ENCODE data around the gene SLC30A2. TPM values are rescaled to one million over a fixed set of nuclear protein-coding genes. Genes with fewer than 3 reads are reported as not detected.
A peak's percentile ranks its signal among the peaks of the same experiment; 100 is the strongest.

Gene SLC30A2
- total and polyA plus RNA-seq, 9 of the 15 experiments (the other 6 are each of a cell fraction or from before 2014, with no cell fraction given), result 0.01 to 0.18 (median 0.06) TPM; not detected in 3

DNA sequence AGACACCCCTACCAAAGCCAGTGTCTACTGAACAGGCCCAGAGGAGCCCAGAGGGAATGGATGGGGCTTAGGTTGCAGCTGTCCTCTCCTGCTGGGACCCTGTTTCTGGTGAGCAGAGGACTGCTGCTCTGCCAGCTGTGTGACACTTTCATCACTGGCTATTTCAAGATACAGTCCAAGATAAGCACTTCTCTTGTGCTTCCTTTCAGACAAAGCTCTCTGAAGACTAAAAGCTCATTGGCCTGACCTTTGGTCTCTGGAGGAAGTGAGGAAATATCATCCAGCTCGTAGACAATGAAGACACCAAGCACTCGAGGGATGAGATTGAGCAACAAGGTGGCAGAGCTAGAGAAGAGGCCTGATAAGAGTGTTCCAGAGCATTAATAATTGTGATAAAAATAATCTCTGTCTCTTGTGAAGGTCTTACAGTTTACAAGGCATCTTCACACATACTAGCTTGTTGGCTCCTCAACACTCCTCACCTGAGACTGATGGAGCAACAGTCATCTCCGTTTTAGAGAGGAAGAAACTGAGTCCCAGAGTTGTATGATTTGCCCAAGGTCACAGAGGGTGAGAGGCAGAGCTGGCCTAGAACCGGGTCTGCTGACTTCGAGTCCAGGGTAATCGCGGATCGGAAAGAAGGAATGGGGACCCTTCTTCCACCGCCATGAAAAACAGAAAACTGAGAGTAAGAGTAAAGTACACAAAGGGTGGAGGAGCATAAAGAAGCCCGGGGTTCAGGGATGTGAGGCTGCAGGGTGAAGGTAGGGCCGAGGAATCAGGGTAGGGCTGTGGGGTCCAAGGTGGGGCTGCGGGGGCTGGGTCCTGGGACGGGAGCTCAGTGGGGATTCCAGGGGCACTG, 48.7 kb downstream of the SLC30A2 start (continued):
- TF ChIP-seq LCOR (CRISPR knock-in tag; IDR thresholded peaks at IDR 0.05) (0 out of 2 replicates have a peak, but pooled peaks have one; percentile 52), ZNF408 (CRISPR knock-in tag; IDR thresholded peaks at IDR 0.05; ENCODE audit: low read depth) (no peak), TFAP4 (CRISPR knock-in tag; IDR thresholded peaks at IDR 0.05; ENCODE audit: borderline replicate concordance) (peak; percentile 58; the same call in 1 of the 2 replicates), ATF3 (IDR thresholded peaks at IDR 0.05) (peak; percentile 64), ATF3 (CRISPR knock-in tag; conservative IDR thresholded peaks at IDR 0.05) (no peak), NR2C2 (CRISPR knock-in tag; IDR thresholded peaks at IDR 0.05) (no peak), NR2C2 (tag; IDR thresholded peaks at IDR 0.05) (peak; percentile 74), KDM1A (IDR thresholded peaks at IDR 0.05) (peak; percentile 38 to 42; a peak in 1 of 4 replicates), NR2C1 (IDR thresholded peaks at IDR 0.05) (peak; percentile 61), NR2C1 (tag; IDR thresholded peaks at IDR 0.05) (peak; percentile 84), NBN (IDR thresholded peaks at IDR 0.05; ENCODE audit: low read depth) (no peak), CEBPB (tag; IDR thresholded peaks at IDR 0.05) (peak; percentile 98), FOXK2 (conservative IDR thresholded peaks at IDR 0.05 in 1 of 2, IDR thresholded peaks at IDR 0.05 in 1 of 2; ENCODE audit: low read depth in 2 of 2) (0 out of 4 replicates have a peak, but pooled peaks of 1 of the 2 experiments have one; percentile 20), CBFA2T2 (conservative IDR thresholded peaks at IDR 0.05) (peak; percentile 28; the same call in 1 of the 2 replicates), ZNF431 (CRISPR knock-in tag; IDR thresholded peaks at IDR 0.05) (0 out of 2 replicates have a peak, but pooled peaks have one; percentile 38), MTA3 (IDR thresholded peaks at IDR 0.05; ENCODE audit: borderline replicate concordance) (0 out of 2 replicates have a peak, but pooled peaks have one; percentile 46), MNT (conservative IDR thresholded peaks at IDR 0.05) (no peak), ETV5 (CRISPR knock-in tag; IDR thresholded peaks at IDR 0.05; ENCODE audit: low read depth) (peak; percentile 71), CEBPG (CRISPR knock-in tag; IDR thresholded peaks at IDR 0.05) (peak; percentile 84), CEBPG (tag; conservative IDR thresholded peaks at IDR 0.05 in 1 of 2, IDR thresholded peaks at IDR 0.05 in 1 of 2) (peak; percentile 96 to 97), ZBTB2 (IDR thresholded peaks at IDR 0.05) (0 out of 2 replicates have a peak, but pooled peaks have one; percentile 18)
- TF ChIP-seq, protein P1, sequence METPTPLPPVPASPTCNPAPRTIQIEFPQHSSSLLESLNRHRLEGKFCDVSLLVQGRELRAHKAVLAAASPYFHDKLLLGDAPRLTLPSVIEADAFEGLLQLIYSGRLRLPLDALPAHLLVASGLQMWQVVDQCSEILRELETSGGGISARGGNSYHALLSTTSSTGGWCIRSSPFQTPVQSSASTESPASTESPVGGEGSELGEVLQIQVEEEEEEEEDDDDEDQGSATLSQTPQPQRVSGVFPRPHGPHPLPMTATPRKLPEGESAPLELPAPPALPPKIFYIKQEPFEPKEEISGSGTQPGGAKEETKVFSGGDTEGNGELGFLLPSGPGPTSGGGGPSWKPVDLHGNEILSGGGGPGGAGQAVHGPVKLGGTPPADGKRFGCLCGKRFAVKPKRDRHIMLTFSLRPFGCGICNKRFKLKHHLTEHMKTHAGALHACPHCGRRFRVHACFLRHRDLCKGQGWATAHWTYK (CRISPR knock-in tag; IDR thresholded peaks at IDR 0.05), result peak; percentile 12; the same call in 1 of the 2 replicates
